GM12864 (cell line): ENCODE measurements around the gene HOXC4.

ENCODE experiments used
- DNase-seq: peaks from one replicate; pipeline ENCODE4 v3.0.0-alpha.2; 2011; ENCODE audit warnings: low read depth
- H3K4me3 ChIP-seq: 2 replicates; pipeline ENCODE4 v1.5.1; 2011; ENCODE audit warnings: mild to moderate bottlenecking, low read depth, low read length, control low read depth
- CTCF ChIP-seq: IDR thresholded peaks from 2 replicates; pipeline ENCODE4 v1.5.1; 2011; ENCODE audit warnings: low read depth, mild to moderate bottlenecking, moderate library complexity, low read length, control low read depth, inconsistent platforms; ENCODE audit errors: missing control alignments

Gene HOXC4

GRCh38 chr12:54017027-54017788 is 36.4 kb upstream of the HOXC4 start:
- H3K4me3 ChIP-seq = peak overlapping the region; percentile 54
- DNase-seq = no peak
- peak; percentile 23 for TF ChIP-seq CTCF

- peak; percentile 49 for DNase-seq
- H3K4me3 ChIP-seq = peak overlapping the region; percentile 54
- no peak for TF ChIP-seq CTCF
These were observed 35.7 kb upstream of the HOXC4 start for GRCh38 chr12:54017878-54018467.

- no peak for DNase-seq
- TF ChIP-seq CTCF = no peak
- peak overlapping the region; percentile 54 for H3K4me3 ChIP-seq
These were observed 35.1 kb upstream of the HOXC4 start for GRCh38 chr12:54018468-54018984.

- no peak overlapping the region for H3K4me3 ChIP-seq
- no peak for DNase-seq
- TF ChIP-seq CTCF = no peak
These were observed 34.4 kb upstream of the HOXC4 start for GRCh38 chr12:54019091-54019811.

GRCh38 chr12:54019924-54020590 is 33.6 kb upstream of the HOXC4 start:
- DNase-seq = no peak
- no peak for TF ChIP-seq CTCF
- no peak overlapping the region for H3K4me3 ChIP-seq

GRCh38 chr12:54020591-54021405 is 32.8 kb upstream of the HOXC4 start:
- TF ChIP-seq CTCF = no peak
- no peak for DNase-seq
- H3K4me3 ChIP-seq = no peak overlapping the region
